WI38 (cell line): ENCODE data around the gene WDPCP.
"Not testable (repeated sequence)": the region's sequence is repeated elsewhere in the genome, so short reads cannot be mapped to it uniquely, and the experiment has no call there.

Experiments
- H3K4me3 ChIP-seq: 2 replicates; pipeline ENCODE4 v1.5.1; 2011; ENCODE audit warnings: low read depth, mild to moderate bottlenecking, control low read depth, low read length
- TF ChIP-seq, protein P1 (sequence below): IDR thresholded peaks from 2 replicates; pipeline ENCODE4 v1.5.1; 2012; ENCODE audit warnings: low read depth, mild to moderate bottlenecking, control low read depth, low read length

WDPCP gene

DNA sequence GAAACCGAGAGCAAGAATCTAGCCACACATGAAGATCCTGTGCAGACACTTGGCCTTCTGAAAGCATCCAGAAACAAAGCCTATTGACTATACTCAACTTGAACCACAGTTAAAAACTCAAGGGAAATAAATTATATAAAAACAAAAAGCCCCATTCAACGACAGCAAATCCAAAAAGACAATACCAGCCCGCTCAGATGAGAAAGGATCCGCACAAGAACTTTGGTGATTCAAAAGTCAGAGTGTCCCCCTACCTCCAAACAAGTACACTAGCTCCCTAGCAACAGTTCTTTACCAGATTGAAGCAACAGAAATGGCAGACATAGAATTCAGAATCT lies 163.2 kb downstream of the WDPCP start:
- TF ChIP-seq, protein P1, sequence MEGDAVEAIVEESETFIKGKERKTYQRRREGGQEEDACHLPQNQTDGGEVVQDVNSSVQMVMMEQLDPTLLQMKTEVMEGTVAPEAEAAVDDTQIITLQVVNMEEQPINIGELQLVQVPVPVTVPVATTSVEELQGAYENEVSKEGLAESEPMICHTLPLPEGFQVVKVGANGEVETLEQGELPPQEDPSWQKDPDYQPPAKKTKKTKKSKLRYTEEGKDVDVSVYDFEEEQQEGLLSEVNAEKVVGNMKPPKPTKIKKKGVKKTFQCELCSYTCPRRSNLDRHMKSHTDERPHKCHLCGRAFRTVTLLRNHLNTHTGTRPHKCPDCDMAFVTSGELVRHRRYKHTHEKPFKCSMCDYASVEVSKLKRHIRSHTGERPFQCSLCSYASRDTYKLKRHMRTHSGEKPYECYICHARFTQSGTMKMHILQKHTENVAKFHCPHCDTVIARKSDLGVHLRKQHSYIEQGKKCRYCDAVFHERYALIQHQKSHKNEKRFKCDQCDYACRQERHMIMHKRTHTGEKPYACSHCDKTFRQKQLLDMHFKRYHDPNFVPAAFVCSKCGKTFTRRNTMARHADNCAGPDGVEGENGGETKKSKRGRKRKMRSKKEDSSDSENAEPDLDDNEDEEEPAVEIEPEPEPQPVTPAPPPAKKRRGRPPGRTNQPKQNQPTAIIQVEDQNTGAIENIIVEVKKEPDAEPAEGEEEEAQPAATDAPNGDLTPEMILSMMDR = no peak
- H3K4me3 ChIP-seq = no peak overlapping the region

DNA sequence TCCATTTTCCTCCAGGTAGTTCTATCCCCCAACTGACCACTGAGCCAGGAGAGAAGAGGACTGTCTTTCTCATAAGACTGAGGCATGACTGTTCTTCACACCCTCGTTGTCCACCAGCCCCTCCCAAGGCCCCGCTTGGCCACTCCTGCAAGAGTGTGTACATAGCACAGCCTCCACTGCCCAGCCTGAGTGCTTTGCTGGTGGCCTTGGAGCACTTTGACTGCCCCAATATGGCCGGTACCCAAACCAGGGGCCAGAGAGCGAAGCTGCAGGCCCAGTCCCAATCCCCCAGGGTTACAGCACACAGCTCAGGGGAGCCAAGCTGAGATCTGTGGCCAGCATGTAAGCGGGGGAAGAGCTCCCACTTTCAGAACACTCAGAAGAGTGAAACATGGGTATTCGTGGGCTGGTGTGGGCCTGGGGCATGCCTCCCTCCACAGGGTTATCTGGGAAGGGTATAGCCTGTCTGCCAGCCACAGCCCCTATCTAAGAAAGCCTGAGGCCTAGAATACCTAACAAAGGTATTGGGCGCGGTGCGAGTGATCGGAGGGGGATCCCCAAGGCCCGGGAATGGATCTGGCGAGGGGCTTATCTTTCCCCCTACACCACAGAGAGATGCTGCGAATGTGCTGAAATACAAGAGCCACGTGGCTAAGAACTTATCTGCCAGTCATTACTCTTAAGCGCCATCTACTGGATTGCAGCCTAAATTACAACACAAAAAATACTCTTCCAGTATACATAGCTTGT lies 163.8 kb downstream of the WDPCP start:
- H3K4me3 ChIP-seq = no peak overlapping the region
- TF ChIP-seq, protein P1 = peak; percentile 55

DNA sequence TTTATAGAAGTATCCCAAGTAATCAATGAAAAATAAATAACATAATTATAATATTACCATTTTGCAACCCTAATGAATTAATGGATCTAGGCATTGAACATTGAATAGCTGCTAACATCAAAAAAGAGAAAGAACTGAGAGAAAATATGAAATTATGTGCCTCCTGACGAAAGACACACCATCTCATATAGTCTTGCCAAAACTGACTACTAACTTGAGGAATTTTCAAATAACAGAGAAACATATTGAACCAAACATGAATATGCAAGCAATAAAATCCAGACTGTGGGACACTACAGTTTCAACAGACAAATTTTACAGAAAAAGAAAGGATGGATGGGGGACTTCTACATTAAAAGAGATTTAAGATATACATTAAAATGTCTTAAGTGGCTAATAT lies 165.7 kb downstream of the WDPCP start:
- TF ChIP-seq, protein P1 = no peak
- no peak overlapping the region for H3K4me3 ChIP-seq

DNA sequence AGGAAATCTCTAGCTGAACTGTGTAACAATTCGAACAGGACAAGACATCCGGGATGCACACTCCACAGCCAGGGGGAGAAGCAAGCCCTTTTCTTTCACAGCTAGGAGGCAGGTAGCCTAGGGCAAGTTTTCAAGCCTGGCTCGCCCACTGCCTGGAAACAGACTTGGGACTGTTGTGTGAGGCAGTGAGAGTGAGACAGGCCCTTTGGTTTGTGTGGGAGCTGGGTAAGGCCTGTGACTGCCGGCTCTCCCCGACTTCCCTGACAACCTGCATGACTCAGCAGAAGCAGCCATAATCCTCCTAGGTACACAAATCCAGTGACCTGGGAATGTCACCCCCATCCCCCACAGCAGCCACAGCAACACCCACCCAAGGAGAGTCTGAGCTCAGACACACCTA lies 179.7 kb downstream of the WDPCP start:
- no peak overlapping the region for H3K4me3 ChIP-seq
- TF ChIP-seq, protein P1 = no peak

DNA sequence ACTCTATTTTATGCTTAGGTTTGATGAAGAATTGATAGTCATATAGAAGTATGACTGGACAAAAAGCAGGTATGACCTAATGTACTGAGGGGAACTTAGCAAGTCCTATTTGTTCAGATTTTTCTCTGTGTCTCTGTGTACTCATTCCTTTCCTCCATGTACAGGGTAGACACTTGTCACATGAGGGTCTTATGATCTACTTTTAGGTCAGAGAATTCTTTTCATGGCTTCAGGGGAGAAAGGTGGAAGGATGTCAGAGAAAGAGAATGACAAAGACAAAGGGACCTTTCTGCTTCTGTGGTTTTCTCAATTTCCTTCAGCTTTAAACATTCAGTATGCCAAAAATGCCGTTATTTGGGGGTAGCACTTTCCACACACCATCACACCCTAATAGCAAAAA lies 181.6 kb downstream of the WDPCP start:
- TF ChIP-seq, protein P1 = no peak
- H3K4me3 ChIP-seq = no peak overlapping the region

DNA sequence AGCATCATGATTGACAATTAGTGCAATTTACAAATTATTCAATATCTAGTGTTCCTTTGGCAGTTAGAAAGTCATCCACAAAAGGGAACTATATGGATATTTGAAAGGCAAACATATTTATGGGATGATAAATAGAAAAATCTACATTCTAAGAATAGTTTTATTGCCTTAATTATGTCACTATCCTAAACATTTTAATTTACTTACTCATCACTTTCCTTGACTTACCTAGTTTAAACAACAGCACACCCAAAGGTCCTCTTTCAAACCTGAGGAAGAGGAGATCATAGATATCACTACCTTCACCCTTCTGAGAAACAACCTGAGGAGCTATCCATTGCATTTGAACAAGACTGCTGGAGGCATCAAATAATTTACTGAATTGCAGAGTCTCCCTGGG lies 184.5 kb downstream of the WDPCP start:
- TF ChIP-seq, protein P1 = no peak

DNA sequence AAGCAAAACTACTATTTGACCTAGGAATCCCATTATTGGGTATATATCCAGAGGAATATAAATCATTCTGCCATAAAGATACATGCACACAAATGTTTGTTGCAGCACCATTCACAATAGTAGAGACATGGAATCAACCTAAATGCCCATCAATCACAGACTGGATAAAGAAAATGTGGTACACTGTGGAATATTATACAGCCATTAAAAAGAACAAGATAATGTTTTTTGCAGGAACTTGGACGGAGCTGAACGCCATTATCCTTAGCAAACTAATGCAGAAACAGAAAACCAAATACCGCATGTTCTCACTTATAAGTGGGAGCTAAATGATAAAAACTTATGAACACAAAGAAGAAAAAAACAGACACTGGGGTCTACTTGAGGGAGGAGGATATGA lies 185.4 kb downstream of the WDPCP start:
- not testable (repeated sequence) for H3K4me3 ChIP-seq

More for the DNA sequence above, 184.5 kb downstream of the WDPCP start:
- no peak overlapping the region for H3K4me3 ChIP-seq

DNA sequence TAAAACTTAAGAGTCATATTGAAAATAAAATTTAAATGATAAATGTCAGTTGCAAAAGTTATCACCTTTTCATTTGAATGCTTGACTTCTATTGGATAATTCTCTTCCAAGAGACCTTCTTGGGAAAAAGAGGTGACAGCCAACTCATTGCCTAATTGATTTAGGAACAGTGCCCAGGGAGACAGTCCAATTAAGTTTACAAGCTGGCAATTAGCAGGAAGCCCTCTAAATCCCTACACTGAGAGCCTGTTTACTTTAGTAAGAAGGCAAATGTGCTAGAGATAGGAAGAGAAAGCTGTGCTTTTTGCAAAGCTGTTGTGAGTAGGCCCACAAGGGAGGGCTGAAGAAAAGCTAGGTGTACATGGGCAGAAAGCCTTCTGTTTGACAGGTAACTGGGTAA lies 189.1 kb downstream of the WDPCP start:
- no peak overlapping the region for H3K4me3 ChIP-seq
- TF ChIP-seq, protein P1 = no peak
